ENCODE results near the gene THOC2. TPM values are rescaled to one million over a fixed set of nuclear protein-coding genes. Genes with fewer than 3 reads are reported as not detected.
A peak's percentile ranks its signal among the peaks of the same experiment; 100 is the strongest.

THOC2 gene
- polyA plus RNA-seq, 3 donors: 12.5 to 44.7 (median 21.4) TPM

DNA sequence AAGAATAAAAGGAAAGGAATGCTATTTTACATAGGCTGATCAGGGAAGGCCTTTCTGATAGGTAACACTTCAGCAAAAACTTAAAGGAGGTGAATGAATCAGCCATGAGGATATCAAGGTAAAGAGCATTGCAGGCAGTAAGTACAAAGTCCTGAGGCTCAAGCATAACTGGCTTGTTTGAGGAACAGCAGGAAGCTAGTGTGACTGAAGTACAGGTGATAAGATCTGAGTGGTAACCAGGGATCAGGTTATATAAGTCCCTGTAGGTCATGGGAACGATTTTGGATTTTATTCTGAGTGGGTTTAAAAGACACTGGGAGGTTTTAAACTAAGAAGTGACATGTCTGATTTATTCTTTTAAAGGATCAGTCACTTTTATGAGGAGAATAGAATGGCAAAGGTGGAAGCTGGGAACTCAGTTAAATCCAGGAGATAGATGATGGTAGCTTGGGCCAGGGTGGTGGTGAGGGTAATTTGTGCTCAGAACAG, 47.1 kb upstream of the THOC2 start:
- H3K9me3 Mint-ChIP-seq: peaks cover 0 to 4% (median 0%) of the 10 kb centered on the region in 7 donors
- no peaks in the 10 kb centered on the region for H4K20me1 ChIP-seq (ENCODE audit: insufficient read depth, low read length)

DNA sequence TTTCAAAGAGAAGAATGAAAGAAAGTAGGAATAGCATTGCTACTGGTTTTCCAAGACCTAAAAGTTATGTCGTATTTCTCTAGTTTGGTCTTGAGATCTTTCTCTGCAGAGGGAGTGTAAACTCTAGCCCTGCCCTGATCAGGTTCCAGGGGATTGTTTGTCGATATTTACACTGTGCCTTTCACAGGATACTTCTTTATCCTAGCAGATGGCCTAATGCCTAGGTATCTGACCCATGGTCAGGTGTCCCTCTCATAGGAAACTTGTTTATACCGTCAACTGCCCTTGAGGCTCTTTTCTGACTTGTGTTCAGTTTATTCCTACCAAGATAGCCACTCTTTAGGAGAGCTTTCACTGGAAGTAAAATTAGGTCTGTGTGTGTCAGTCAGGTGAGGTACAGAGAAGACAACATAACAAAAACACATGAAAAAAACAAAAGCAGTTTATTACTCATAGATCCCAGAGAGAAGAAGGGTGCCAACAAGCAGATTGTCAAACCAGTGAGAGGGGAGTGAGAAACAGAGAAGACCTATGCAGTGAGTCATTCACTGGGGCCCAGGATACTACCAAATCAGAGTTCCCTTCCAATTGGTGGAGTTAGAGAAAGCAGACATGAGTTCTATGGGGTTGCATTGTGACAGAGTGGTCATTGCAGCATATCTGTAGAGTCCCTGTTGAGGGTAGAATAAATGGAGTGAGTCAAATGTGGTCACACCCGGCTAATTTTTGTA, 40.6 kb upstream of the THOC2 start:
- Mint-ChIP-seq H3K9me3 (peaks cover 0 to 7% (median 0%) of the 10 kb centered on the region in 7 donors), H3K4me1 (peaks cover 2% of the 10 kb centered on the region), H3K27me3 (ENCODE audit: low read depth in 3 of 3) (peaks cover 0 to 2% (median 0%) of the 10 kb centered on the region in 3 donors), H3K27ac (no peak overlapping the region), H3K4me3 (no peak overlapping the region), H3K36me3 (no peaks in the 10 kb centered on the region)
- Histone ChIP-seq H3K79me2 (ENCODE audit: insufficient read depth, low read length) (no peaks in the 10 kb centered on the region), H3K36me3 (replicated peaks in 1 of 2; ENCODE audit: control insufficient read depth in 1 of 2, insufficient read depth in 2 of 2, low read length in 2 of 2) (no peaks in the 10 kb centered on the region), H3K4me1 (ENCODE audit: control insufficient read depth in 1 of 2, insufficient read depth in 2 of 2, low read length in 2 of 2) (no peaks in the 10 kb centered on the region), H3K4me3 (replicated peaks in 1 of 3; ENCODE audit: low read depth in 2 of 3, low read length in 3 of 3) (no peak overlapping the region), H2AFZ (ENCODE audit: insufficient read depth, low read depth, low read length, poor library complexity, severe bottlenecking) (no peak overlapping the region), H3K9ac (ENCODE audit: insufficient read depth, low read length, poor library complexity, severe bottlenecking) (no peak overlapping the region), H3K27me3 (ENCODE audit: control insufficient read depth in 2 of 2, insufficient read depth in 2 of 2, low read length in 2 of 2) (no peaks in the 10 kb centered on the region), H4K20me1 (ENCODE audit: insufficient read depth, low read length) (no peaks in the 10 kb centered on the region), H3K9me3 (replicated peaks in 1 of 2; ENCODE audit: control insufficient read depth in 1 of 2, insufficient read depth in 1 of 2, low read length in 2 of 2) (no peaks in the 10 kb centered on the region), H3K4me2 (replicated peaks; ENCODE audit: extremely low read depth, low read length, poor library complexity, severe bottlenecking) (no peak overlapping the region), H3K27ac (ENCODE audit: low read depth in 1 of 2, low read length in 2 of 2) (no peak overlapping the region)
- no peak for TF ChIP-seq CTCF (IDR thresholded peaks at IDR 0.05)
- 100% methylated on average over 1 of the region's 4 CpGs for whole genome bisulfite sequencing (ENCODE audit: insufficient coverage)
- peak in 2 of 3 donors; percentile 4 to 28 for DNase-seq
- intact Hi-C loops (cut with micrococcal nuclease): no loop called here

More for the DNA sequence above, 47.1 kb upstream of the THOC2 start:
- no peaks in the 10 kb centered on the region for H3K79me2 ChIP-seq (ENCODE audit: insufficient read depth, low read length)
- H3K4me1 Mint-ChIP-seq: peaks cover 4% of the 10 kb centered on the region
- no peaks in the 10 kb centered on the region for H3K36me3 ChIP-seq (replicated peaks in 1 of 2; ENCODE audit: control insufficient read depth in 1 of 2, insufficient read depth in 2 of 2, low read length in 2 of 2)
- intact Hi-C loops (cut with micrococcal nuclease): no loop called here
- H3K4me2 ChIP-seq (replicated peaks; ENCODE audit: extremely low read depth, low read length, poor library complexity, severe bottlenecking): no peak overlapping the region
- WGBS (ENCODE audit: insufficient coverage): no CpG with 5 or more reads among the region's 1 CpG
- no peak overlapping the region for H3K4me3 Mint-ChIP-seq
- H3K36me3 Mint-ChIP-seq: no peaks in the 10 kb centered on the region
- DNase-seq: no peak
- no peaks in the 10 kb centered on the region for H3K9me3 ChIP-seq (replicated peaks in 1 of 2; ENCODE audit: control insufficient read depth in 1 of 2, insufficient read depth in 1 of 2, low read length in 2 of 2)
- H3K27me3 ChIP-seq (ENCODE audit: control insufficient read depth in 2 of 2, insufficient read depth in 2 of 2, low read length in 2 of 2): no peaks in the 10 kb centered on the region
- H3K27ac Mint-ChIP-seq: no peak overlapping the region
- peaks cover 0 to 4% (median under 1%) of the 10 kb centered on the region in 3 donors for H3K27me3 Mint-ChIP-seq (ENCODE audit: low read depth in 3 of 3)
- H3K4me3 ChIP-seq (replicated peaks in 1 of 3; ENCODE audit: low read depth in 2 of 3, low read length in 3 of 3): no peak overlapping the region
- peaks cover 0 to 3% of the 10 kb centered on the region in 2 donors for H3K4me1 ChIP-seq (ENCODE audit: control insufficient read depth in 1 of 2, insufficient read depth in 2 of 2, low read length in 2 of 2)
- TF ChIP-seq CTCF (IDR thresholded peaks at IDR 0.05): no peak
- no peak overlapping the region for H2AFZ ChIP-seq (ENCODE audit: insufficient read depth, low read depth, low read length, poor library complexity, severe bottlenecking)
- no peak overlapping the region for H3K27ac ChIP-seq (ENCODE audit: low read depth in 1 of 2, low read length in 2 of 2)
- no peak overlapping the region for H3K9ac ChIP-seq (ENCODE audit: insufficient read depth, low read length, poor library complexity, severe bottlenecking)

Data from CD14-positive monocyte (primary cell).